Stimulated activated CD8-positive, alpha-beta memory T cell treated with anti-CD3 and anti-CD28 coated beads, Interleukin-12 subunit alpha, Interleukin-12 subunit beta, amount 100 ng/mL, for 24 hours (primary cell): ENCODE measurements around the gene NR6A1.

Source experiments
- DNase-seq: peaks from one replicate; pipeline ENCODE4 v3.0.0-alpha.2; 2020; ENCODE audit errors: extremely low read depth

The NR6A1 gene

DNA sequence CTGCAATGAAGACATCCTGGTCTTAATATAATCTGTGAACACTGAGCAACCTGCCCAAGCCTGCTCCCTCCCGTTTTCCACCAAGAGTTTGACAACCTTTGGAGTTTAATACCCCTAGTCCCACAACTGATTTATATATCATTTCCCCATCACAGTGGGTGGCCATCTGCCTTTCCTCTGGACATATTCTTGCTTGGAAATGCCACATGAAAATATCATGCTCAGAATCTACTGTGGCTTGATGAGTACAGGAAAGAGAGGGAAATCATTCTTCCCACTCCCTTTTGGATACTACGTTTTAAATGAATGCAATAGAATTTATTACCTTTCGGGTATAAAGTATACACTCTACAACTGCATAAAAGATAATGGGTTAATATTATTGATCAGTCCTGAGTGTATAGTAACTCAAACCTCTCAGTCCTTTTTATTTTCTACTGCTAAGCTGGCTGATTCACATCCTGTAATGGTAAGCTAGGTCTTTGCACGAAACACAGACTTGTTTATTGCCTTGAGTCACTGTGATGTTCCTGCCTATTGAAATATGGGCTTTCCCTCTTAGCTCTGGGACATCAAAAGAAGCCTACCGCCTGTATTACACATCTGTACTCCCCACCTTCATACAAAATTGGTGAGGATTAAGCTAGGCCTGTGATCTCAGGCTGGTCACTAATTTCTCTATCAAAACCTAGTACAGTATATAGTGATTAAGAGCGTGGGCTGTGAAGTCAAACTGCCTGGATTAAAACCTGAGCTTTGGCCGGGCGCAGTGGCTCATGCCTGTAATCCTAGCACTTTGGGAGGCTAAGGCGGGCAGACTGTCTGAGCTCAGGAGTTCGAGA, 196.4 kb downstream of the NR6A1 start:
- DNase-seq = no peak

- no peak for DNase-seq
Measured at GRCh38 chr9:124570942-124571666, 200.0 kb downstream of the NR6A1 start.

- DNase-seq = no peak
Measured at GRCh38 chr9:124569942-124570341, 201.2 kb downstream of the NR6A1 start.

DNA sequence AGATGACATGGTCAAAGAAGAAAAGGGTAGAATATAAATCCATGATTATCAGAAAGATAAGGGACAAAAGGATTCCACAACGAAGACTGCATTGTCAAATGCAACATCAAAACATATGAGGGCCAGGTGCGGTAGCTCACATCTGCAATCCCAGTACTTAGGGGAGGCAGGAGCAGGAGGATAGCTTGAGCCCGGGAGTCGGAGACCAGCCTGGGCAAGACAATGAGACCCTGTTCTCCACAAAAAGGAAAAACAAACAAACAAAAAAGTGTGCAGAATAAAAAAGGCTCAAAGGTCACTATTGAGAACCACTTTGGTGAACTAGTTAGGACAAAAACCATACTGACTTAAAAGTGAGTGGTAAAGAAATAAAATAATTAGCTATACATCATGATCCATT, 203.7 kb downstream of the NR6A1 start:
- no peak for DNase-seq

DNA sequence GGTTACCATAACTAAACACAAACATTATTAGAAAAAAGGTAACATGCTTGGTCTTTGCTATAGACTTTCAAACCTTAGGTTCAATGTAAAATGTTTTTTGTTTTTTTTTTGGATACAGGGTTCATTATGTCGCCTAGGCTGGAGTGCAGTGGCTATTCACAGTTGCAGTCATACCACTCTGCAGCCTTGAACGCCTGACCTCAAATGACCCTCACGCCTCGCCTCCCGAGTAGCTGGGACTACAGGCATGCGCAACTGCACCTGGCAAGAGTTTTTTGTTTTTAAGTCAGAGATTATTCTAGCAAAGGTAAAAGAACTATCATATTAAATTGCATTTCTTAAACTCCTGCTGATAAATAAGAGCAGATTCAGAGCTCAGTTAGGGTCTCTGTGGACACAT, 208.8 kb downstream of the NR6A1 start:
- no peak for DNase-seq

- DNase-seq = no peak
Measured at GRCh38 chr9:124559871-124560270, 211.2 kb downstream of the NR6A1 start.

DNA sequence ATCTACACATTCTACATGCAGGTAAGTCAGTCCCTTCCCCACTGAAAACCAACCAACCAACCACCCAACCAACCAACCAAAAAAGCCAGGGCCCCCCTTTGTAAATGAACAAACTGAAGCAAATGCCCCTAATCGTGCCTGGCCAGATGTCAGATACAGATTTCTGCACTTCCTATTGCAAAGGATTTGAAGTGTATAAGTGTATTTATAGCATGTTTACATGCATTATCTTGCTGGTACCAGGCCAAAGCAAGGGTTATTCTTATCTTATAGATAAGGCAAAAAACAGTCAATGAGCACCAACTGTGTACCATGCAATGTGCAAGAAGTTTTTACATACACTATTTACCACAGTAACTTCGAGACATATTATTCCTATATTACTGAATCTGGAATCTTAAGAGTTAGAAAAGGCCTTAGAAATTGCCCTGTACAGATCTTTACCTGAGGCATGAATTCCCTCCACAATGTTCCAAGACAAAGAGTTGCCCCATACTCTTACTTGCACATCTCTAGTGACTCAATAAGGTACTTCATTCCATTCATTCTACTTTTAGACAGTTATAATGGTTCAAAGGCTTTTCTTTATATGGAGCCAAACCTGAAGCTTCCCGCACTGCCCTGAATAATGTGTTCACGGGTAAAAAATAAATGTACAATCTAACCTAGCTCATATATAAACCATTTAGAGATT, 212.2 kb downstream of the NR6A1 start:
- DNase-seq = no peak

DNA sequence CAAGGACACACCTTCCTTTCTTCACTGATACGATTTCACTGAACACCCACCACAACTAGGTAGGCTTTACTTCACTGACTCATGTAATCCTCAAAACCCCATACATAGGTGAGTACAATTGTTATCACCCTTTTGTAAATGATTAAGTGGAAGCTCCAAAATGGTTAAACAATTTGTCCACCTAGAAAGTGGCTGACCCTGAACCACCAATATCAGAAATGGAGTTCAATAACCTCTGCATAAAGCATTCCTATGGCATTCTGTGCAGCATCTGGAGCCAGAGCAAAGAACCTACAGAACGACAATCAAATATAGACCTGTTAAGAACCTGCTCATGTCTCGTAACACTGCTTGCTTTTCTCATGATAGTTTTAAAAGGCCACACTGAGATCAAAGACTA, 213.2 kb downstream of the NR6A1 start:
- no peak for DNase-seq

GRCh38 chr9:124555043-124555442, 216.1 kb downstream of the NR6A1 start:
- DNase-seq = no peak

- no peak for DNase-seq
Measured at GRCh38 chr9:124553738-124554137, 217.4 kb downstream of the NR6A1 start.

DNA sequence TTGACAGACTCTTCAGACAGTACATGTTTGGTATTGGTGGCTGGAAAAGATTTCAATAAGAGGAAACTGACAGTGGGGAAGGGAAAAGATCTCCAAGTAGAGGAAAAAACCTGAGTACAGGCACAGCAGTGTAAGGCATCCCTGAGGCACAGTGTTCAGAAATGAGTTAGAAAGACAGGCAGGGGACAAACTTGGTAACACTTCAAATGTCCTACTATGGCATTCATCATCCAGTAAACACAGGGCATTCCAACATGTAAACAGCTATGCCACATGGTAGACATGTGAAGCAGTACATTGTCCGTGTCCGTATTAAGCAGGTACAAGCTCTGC, 218.9 kb downstream of the NR6A1 start:
- no peak for DNase-seq

DNA sequence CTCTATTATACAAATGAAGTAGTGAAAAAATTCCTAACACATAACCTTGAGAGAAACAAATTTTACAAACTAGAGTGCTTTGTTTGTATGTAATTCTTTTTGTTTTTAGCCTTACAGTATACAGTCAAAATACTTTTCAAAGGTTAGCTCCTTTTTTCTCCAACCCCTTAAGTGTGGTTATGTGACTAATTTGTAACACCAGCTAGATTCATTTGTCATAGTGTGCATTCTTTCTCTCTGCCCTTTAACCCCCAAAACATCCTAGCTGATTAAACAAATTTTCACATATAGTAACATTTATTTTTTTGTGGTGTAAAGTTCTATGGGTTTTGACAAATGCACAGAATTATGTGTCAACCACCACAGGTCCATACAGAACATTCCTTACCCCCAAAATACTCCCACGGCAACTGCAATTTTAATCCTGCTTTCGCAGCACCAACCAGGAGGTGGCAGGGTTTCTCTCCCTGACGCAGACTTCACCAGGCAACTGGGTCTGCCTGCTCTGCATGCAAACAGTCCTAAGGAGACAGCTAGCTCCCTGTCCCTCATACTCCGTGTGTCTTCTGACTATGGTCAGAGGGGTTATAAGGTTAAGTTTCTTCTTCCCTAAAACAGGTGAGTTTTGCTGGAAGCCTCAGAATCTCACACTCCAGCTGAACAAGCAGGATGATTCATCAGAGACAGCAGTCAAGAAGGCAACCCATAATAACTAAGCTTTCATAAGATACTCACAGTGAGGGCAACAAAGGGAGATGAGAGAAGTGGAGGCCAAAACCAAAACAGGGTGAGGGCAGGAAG, 219.4 kb downstream of the NR6A1 start:
- no peak for DNase-seq

DNA sequence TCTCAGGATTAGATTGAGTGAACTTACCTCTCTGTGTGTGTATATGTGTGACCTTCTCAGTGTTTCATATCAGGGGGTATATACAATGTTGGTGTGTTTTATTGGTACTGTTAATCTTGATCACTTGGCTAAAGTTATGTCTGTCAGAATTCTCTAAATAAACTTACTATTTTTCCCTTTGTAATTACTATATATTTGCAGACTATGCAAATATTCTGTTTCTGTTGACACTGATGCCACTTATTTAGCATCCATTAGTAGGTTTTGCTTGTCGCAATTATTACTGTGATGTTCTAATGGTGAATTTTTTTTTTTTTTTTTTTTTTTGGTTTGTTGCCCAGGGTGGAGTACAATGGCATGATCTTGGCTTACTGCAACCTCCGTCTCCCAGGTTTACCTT, 221.0 kb downstream of the NR6A1 start:
- no peak for DNase-seq

DNA sequence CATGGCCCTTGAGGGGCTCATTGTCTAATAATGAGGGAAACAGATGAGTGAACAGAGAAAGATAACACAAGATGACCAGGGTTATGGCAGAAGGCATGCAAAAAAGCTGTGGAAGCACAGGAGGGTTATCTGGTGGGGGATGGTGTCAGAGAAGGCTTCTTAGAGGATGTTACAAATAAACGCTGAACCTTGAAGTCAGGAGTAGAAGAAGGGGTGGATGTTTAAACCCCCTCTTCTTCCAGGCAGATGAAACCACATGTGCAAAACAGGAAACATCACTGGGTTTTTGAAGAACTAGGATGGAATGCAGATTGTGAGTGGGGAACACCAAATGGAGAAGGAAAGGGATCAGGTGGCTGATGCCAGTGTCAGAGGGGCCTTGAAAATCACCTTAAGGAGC, 222.1 kb downstream of the NR6A1 start:
- DNase-seq = no peak

GRCh38 chr9:124544535-124544934, 226.6 kb downstream of the NR6A1 start:
- no peak for DNase-seq

DNA sequence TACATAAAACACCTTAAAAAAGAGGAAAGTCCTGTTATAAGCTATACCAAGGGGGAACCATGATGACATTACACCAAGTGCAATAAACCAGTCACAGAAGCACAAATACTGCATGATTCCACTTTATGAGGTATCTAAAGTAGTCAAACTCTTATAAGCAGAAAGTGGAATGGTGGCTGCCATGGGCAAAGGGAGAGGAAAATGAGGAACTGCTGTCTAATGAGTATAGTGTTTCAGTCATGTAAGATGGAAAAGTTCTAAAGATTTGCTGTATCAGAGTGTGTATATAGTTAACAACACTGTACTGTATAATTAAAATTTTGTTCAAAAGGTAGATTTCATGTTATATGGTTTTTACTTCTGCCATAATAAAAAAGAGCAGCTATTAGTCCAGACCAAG, 229.3 kb downstream of the NR6A1 start:
- DNase-seq = no peak

GRCh38 chr9:124537926-124538325, 233.2 kb downstream of the NR6A1 start:
- DNase-seq = no peak

DNA sequence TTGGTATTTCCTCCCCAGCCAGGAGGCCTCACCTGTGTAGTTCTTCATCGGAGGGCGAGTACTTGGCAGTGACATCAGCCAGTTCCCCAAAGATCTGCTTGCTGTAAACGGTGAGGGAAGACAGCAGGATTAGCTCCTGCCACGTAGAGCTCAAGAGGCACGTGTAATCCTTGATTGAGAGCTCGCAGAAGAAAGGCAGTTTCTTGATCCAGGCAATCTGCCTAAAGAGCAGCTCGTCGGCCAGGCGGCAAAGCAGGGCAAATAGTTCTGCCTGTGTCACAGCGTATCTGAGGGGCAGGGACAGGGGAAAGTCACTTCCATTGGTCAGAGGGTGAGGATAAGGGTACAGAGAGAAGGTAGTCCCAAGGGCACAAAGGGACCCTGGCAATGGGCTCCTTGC, 235.3 kb downstream of the NR6A1 start:
- DNase-seq = no peak

- no peak for DNase-seq
Measured at GRCh38 chr9:124532897-124533296, 238.2 kb downstream of the NR6A1 start.

DNA sequence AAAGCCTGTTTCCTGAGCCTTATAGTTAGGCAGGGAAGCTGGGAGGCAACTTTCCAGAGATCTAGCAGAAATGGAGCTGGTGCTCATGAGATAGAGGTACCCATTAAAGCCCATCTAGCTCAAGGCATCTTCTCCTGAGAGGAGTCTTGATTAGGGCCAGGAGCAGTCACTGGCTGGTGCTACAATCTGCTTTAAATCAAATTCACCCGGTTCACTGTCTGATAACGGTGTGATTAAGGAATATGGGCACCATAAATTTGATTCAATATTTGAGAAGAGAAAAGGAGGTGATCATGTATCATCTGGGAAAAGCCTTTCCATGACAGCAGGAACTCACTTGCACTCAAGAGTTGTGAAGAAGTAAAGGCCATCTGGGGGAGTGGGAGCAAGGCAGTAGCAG, 240.0 kb downstream of the NR6A1 start:
- no peak for DNase-seq

GRCh38 chr9:124530246-124530645, 240.9 kb downstream of the NR6A1 start:
- DNase-seq = no peak

DNA sequence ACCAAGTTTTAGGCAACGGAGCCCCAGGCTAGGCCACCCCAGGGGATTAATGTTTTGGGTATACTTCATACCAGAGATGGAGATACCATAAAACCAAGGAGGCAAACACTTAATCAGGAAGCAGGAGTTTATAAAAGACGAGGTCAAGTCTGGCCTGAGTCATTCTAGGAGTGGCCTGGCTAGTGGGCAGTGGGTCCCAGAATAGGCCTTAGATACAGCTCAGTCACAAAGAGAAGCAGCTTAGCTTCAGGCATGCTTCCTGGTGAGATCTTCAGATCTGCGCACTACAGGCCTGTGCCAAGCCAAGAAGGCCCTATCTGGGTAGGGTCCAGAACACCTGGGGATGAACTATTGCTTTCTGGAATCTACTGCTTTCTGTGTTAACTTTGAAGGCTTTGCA, 243.3 kb downstream of the NR6A1 start:
- no peak for DNase-seq
